GM23338 (cell line): Measurements from ENCODE around the gene TSC22D2. TPM values are rescaled to one million over a fixed set of nuclear protein-coding genes. Genes with fewer than 3 reads are reported as not detected.
A peak's percentile ranks its signal among the peaks of the same experiment; 100 is the strongest.

Experiments used
- ATAC-seq: fragments of 200-7000 bp; cut with Tn5 transposase; 3 replicates; pipeline ENCODE4 v1.9.1; 2020
- DNase-seq: peaks from one replicate; pipeline ENCODE4 v3.0.0-alpha.2; 2015; ENCODE audit warnings: low spot score
- H2AFZ ChIP-seq: fragments of 200-600 bp; sonication (generic); 2 replicates; pipeline ENCODE4 v1.8.0; 2016; ENCODE audit warnings: antibody characterized with exemption, mild to moderate bottlenecking, moderate library complexity
- H3F3A ChIP-seq: fragments of 200-600 bp; sonication (generic); replicated peaks from 2 replicates; pipeline ENCODE4 v1.8.0; 2017; ENCODE audit warnings: antibody characterized with exemption, mixed run types, low read depth
- H3K27ac ChIP-seq: fragments of 200-600 bp; sonication (generic); 2 replicates; pipeline ENCODE4 v1.6.1; 2016; ENCODE audit warnings: low read depth
- H3K27me3 ChIP-seq: fragments of 200-600 bp; sonication (generic); 2 replicates; pipeline ENCODE4 v1.8.0; 2016; ENCODE audit warnings: mild to moderate bottlenecking, mixed run types, moderate library complexity; ENCODE audit not compliant: insufficient read depth
- H3K36me3 ChIP-seq: fragments of 200-600 bp; sonication (generic); 2 replicates; pipeline ENCODE4 v1.8.0; 2016; ENCODE audit warnings: mild to moderate bottlenecking; ENCODE audit not compliant: insufficient read depth
- H3K4me1 ChIP-seq: fragments of 200-600 bp; sonication (generic); 2 replicates; pipeline ENCODE4 v1.8.0; 2016; ENCODE audit warnings: mild to moderate bottlenecking, moderate library complexity; ENCODE audit not compliant: insufficient read depth
- H3K4me2 ChIP-seq: fragments of 200-600 bp; sonication (generic); 2 replicates; pipeline ENCODE4 v1.7.1; 2017; ENCODE audit warnings: mixed run types
- H3K4me3 ChIP-seq: fragments of 200-600 bp; sonication (generic); 2 replicates; pipeline ENCODE4 v1.6.1; 2016; ENCODE audit warnings: mixed run types
- H3K79me2 ChIP-seq: fragments of 200-600 bp; sonication (generic); replicated peaks from 2 replicates; pipeline ENCODE4 v1.8.0; 2017; ENCODE audit warnings: mild to moderate bottlenecking; ENCODE audit not compliant: insufficient read depth
- H3K9me2 ChIP-seq: fragments of 200-600 bp; sonication (generic); 2 replicates; pipeline ENCODE4 v1.8.0; 2017; ENCODE audit not compliant: insufficient read depth
- H4K20me1 ChIP-seq: fragments of 200-600 bp; sonication (generic); replicated peaks from 2 replicates; pipeline ENCODE4 v1.8.0; 2017; ENCODE audit warnings: mild to moderate bottlenecking; ENCODE audit not compliant: insufficient read depth
- H3K27ac Mint-ChIP-seq: 2 replicates; pipeline ENCODE4 v1.8.0; 2020; ENCODE audit warnings: inconsistent platforms, mild to moderate bottlenecking, moderate library complexity, mixed read lengths
- H3K27me3 Mint-ChIP-seq: 3 replicates; pipeline ENCODE4 v1.8.0; 2022; ENCODE audit warnings: low read depth, mild to moderate bottlenecking, moderate library complexity, mixed read lengths, inconsistent platforms; ENCODE audit not compliant: insufficient read depth, poor library complexity
- H3K36me3 Mint-ChIP-seq: 3 replicates; pipeline ENCODE4 v1.8.0; 2021; ENCODE audit warnings: low read depth, mild to moderate bottlenecking, inconsistent platforms, moderate library complexity, mixed read lengths
- H3K4me1 Mint-ChIP-seq: 3 replicates; pipeline ENCODE4 v1.8.0; 2020; ENCODE audit warnings: mild to moderate bottlenecking, inconsistent platforms, mixed read lengths
- H3K4me3 Mint-ChIP-seq: 3 replicates; pipeline ENCODE4 v1.8.0; 2021; ENCODE audit warnings: moderate library complexity, mild to moderate bottlenecking, inconsistent platforms, mixed read lengths
- H3K9me3 Mint-ChIP-seq: 3 replicates; pipeline ENCODE4 v1.8.0; 2020; ENCODE audit warnings: moderate library complexity, mild to moderate bottlenecking, inconsistent platforms, mixed read lengths
- EZH2phosphoT487 ChIP-seq: fragments of 200-600 bp; sonication (generic); IDR thresholded peaks from one replicate; pipeline ENCODE4 v1.8.1; 2018; ENCODE audit warnings: antibody characterized with exemption; ENCODE audit not compliant: unreplicated experiment
- POLR2AphosphoS5 ChIP-seq: IDR thresholded peaks from 2 replicates; pipeline ENCODE4 v1.6.1; 2016; ENCODE audit warnings: antibody characterized with exemption, low read depth
- STAT1 ChIP-seq: IDR thresholded peaks from one replicate; pipeline ENCODE4 v1.6.1; 2016; ENCODE audit warnings: antibody characterized with exemption; ENCODE audit not compliant: unreplicated experiment
- polyA plus RNA-seq: library from polyadenylated mRNA; unstranded; fragments of >200 nt; fragmentation: Nextera tagmentation; extraction: Ambion mirVana; gene quantifications from 2 replicates; pipeline ENCODE4 v1.2.1, GENCODE V29; 2016
- total RNA-seq: library from RNA; depleted of rRNA; stranded (reverse); fragments of >200 nt; shearing (Covaris generic); gene quantifications from 2 replicates; pipeline ENCODE4 v1.2.3, GENCODE V29; 2014
- TF ChIP-seq, protein P1 (sequence below), 2 experiments: fragments of 200-600 bp in 1 of 2; sonication (generic) in 1 of 2; conservative IDR thresholded peaks; 2 replicates each; pipeline versions ENCODE4 v1.5.1 to v1.6.1; 2016 to 2017; ENCODE audit warnings: antibody characterized with exemption in 2 of 2, low read depth in 2 of 2, mild to moderate bottlenecking in 2 of 2, moderate library complexity in 1 of 2
- TF ChIP-seq, protein P2 (sequence below): fragments of 250-450 bp; sonication (Bioruptor Pico); IDR thresholded peaks from 2 replicates; pipeline ENCODE4 v1.5.0; 2020; ENCODE audit warnings: mild to moderate bottlenecking, moderate library complexity

The TSC22D2 gene
- total and polyA plus RNA-seq, 2 experiments from 2014 or later, result 18.6 to 34.2 TPM

DNA sequence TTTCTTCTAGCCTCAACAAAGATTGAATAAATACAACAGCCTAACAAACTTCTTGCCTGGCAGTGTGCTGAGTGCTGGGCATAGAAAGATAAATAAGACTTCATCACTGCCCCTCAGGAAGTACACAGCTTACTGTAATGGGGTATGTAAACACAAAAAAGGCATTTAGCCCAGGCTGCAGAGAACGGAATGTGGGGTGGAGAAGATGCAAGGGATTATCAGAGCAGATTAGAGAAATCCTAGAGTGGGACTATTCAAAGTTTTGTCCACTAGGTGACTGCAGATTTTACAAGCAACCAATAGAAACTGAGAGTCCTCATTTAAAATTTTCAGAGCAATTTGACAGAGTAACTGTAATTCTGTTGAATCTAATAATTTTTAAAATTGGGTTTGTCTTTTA is 35.4 kb upstream of the TSC22D2 start:
- H3K36me3 ChIP-seq, result no peaks in the 10 kb centered on the region
- H3K4me3 ChIP-seq, result no peak overlapping the region
- H3K4me3 Mint-ChIP-seq, result no peak overlapping the region
- H3K9me3 Mint-ChIP-seq, result no peaks in the 10 kb centered on the region
- no peak for DNase-seq
- peak; percentile 25; the same call in 2 of the 3 replicates for ATAC-seq
- H3F3A ChIP-seq, result no peaks in the 10 kb centered on the region
- H3K79me2 ChIP-seq, result no peaks in the 10 kb centered on the region
- no peaks in the 10 kb centered on the region for H3K27me3 ChIP-seq
- H3K27me3 Mint-ChIP-seq, result no peaks in the 10 kb centered on the region
- TF ChIP-seq, protein P1, sequence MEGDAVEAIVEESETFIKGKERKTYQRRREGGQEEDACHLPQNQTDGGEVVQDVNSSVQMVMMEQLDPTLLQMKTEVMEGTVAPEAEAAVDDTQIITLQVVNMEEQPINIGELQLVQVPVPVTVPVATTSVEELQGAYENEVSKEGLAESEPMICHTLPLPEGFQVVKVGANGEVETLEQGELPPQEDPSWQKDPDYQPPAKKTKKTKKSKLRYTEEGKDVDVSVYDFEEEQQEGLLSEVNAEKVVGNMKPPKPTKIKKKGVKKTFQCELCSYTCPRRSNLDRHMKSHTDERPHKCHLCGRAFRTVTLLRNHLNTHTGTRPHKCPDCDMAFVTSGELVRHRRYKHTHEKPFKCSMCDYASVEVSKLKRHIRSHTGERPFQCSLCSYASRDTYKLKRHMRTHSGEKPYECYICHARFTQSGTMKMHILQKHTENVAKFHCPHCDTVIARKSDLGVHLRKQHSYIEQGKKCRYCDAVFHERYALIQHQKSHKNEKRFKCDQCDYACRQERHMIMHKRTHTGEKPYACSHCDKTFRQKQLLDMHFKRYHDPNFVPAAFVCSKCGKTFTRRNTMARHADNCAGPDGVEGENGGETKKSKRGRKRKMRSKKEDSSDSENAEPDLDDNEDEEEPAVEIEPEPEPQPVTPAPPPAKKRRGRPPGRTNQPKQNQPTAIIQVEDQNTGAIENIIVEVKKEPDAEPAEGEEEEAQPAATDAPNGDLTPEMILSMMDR (conservative IDR thresholded peaks at IDR 0.05; ENCODE audit: low read depth in 2 of 2), result peak in 1 of 2 experiments; percentile 23; a peak in 1 of 4 replicates
- no peak for TF ChIP-seq STAT1
- no peaks in the 10 kb centered on the region for H3K9me2 ChIP-seq
- H3K27ac ChIP-seq, result 0 out of 2 replicates have a peak overlapping the region, but pooled peaks have one; percentile 1
- H2AFZ ChIP-seq, result no peak overlapping the region
- peak overlapping the region; percentile 0; the same call in 1 of the 2 replicates for H3K27ac Mint-ChIP-seq
- no peaks in the 10 kb centered on the region for H4K20me1 ChIP-seq
- H3K4me1 ChIP-seq, result peaks cover 19% of the 10 kb centered on the region
- no peaks in the 10 kb centered on the region for H3K36me3 Mint-ChIP-seq
- H3K4me1 Mint-ChIP-seq, result peaks cover 46% of the 10 kb centered on the region
- H3K4me2 ChIP-seq, result no peak overlapping the region

DNA sequence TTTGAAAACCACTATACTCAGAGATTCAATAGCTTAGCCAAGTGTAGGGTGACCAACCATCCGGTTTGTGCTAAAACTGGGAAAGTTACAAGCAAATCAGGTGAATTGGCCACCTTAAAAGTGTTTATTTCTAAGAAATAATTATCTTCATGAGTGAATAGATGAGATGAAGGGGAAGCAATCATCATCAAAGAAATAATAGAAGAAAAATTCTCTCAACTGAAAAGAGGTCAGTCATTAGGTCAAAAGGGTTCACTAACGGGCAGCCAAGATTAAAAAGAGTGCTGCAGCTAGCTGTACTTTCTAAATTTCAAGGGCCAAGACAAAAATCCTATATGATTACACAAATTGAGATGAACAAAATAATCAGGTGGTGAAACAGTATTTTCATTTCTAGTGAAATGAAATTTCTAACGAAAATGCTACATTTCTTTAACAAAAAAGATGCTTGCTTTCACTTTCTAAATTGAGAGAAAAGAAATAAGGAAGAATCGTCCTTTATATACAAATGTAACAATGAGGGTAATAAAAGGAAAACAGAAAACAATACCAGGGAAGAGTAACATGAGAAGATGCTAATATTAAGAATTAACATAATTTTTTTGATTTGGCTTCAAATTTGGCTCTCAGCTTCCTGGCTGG is 34.7 kb upstream of the TSC22D2 start:
- Histone ChIP-seq H3K9me2 (no peaks in the 10 kb centered on the region), H3F3A (no peaks in the 10 kb centered on the region), H3K27me3 (no peaks in the 10 kb centered on the region), H3K27ac (no peak overlapping the region), H3K36me3 (no peaks in the 10 kb centered on the region), H3K4me1 (peaks cover 19% of the 10 kb centered on the region), H3K4me3 (no peak overlapping the region), H4K20me1 (no peaks in the 10 kb centered on the region), H3K4me2 (no peak overlapping the region), H2AFZ (no peak overlapping the region), H3K79me2 (no peaks in the 10 kb centered on the region)
- ATAC-seq (no peak), DNase-seq (no peak)
- Mint-ChIP-seq H3K4me3 (no peak overlapping the region), H3K9me3 (no peaks in the 10 kb centered on the region), H3K27me3 (peaks cover under 1% of the 10 kb centered on the region), H3K27ac (no peak overlapping the region), H3K4me1 (peaks cover 52% of the 10 kb centered on the region), H3K36me3 (no peaks in the 10 kb centered on the region)
- TF ChIP-seq POLR2AphosphoS5, result no peak
- no peak for TF ChIP-seq EZH2phosphoT487
- TF ChIP-seq, protein P2, sequence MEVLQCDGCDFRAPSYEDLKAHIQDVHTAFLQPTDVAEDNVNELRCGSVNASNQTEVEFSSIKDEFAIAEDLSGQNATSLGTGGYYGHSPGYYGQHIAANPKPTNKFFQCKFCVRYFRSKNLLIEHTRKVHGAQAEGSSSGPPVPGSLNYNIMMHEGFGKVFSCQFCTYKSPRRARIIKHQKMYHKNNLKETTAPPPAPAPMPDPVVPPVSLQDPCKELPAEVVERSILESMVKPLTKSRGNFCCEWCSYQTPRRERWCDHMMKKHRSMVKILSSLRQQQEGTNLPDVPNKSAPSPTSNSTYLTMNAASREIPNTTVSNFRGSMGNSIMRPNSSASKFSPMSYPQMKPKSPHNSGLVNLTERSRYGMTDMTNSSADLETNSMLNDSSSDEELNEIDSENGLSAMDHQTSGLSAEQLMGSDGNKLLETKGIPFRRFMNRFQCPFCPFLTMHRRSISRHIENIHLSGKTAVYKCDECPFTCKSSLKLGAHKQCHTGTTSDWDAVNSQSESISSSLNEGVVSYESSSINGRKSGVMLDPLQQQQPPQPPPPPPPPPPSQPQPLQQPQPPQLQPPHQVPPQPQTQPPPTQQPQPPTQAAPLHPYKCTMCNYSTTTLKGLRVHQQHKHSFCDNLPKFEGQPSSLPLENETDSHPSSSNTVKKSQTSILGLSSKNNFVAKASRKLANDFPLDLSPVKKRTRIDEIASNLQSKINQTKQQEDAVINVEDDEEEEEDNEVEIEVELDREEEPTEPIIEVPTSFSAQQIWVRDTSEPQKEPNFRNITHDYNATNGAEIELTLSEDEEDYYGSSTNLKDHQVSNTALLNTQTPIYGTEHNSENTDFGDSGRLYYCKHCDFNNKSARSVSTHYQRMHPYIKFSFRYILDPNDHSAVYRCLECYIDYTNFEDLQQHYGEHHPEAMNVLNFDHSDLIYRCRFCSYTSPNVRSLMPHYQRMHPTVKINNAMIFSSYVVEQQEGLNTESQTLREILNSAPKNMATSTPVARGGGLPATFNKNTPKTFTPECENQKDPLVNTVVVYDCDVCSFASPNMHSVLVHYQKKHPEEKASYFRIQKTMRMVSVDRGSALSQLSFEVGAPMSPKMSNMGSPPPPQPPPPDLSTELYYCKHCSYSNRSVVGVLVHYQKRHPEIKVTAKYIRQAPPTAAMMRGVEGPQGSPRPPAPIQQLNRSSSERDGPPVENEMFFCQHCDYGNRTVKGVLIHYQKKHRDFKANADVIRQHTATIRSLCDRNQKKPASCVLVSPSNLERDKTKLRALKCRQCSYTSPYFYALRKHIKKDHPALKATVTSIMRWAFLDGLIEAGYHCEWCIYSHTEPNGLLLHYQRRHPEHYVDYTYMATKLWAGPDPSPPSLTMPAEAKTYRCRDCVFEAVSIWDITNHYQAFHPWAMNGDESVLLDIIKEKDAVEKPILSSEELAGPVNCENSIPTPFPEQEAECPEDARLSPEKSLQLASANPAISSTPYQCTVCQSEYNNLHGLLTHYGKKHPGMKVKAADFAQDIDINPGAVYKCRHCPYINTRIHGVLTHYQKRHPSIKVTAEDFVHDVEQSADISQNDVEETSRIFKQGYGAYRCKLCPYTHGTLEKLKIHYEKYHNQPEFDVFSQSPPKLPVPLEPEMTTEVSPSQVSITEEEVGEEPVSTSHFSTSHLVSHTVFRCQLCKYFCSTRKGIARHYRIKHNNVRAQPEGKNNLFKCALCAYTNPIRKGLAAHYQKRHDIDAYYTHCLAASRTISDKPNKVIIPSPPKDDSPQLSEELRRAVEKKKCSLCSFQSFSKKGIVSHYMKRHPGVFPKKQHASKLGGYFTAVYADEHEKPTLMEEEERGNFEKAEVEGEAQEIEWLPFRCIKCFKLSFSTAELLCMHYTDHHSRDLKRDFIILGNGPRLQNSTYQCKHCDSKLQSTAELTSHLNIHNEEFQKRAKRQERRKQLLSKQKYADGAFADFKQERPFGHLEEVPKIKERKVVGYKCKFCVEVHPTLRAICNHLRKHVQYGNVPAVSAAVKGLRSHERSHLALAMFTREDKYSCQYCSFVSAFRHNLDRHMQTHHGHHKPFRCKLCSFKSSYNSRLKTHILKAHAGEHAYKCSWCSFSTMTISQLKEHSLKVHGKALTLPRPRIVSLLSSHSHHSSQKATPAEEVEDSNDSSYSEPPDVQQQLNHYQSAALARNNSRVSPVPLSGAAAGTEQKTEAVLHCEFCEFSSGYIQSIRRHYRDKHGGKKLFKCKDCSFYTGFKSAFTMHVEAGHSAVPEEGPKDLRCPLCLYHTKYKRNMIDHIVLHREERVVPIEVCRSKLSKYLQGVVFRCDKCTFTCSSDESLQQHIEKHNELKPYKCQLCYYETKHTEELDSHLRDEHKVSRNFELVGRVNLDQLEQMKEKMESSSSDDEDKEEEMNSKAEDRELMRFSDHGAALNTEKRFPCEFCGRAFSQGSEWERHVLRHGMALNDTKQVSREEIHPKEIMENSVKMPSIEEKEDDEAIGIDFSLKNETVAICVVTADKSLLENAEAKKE (CRISPR knock-in tag), result no peak
- TF ChIP-seq, protein P1 (conservative IDR thresholded peaks at IDR 0.05; ENCODE audit: low read depth in 2 of 2), result no peak
